Gastroesophageal sphincter (tissue), 3 donors: ENCODE data around the gene SPATA16.

Experiments
- EP300 ChIP-seq: sonication (generic); formaldehyde crosslinking; IDR thresholded peaks from one replicate; pipeline ENCODE4 v1.6.1; 2017; ENCODE audit warnings: antibody characterized with exemption, mild to moderate bottlenecking
- POLR2A ChIP-seq, 2 donors: fragments of 450-650 bp; IDR thresholded peaks; one replicate each; pipeline ENCODE4 v1.6.1; 2017; ENCODE audit warnings: antibody characterized with exemption in 2 of 2, mild to moderate bottlenecking in 2 of 2, moderate library complexity in 1 of 2
- POLR2AphosphoS5 ChIP-seq: sonication (generic); formaldehyde crosslinking; IDR thresholded peaks from one replicate; pipeline ENCODE4 v1.6.1; 2017; ENCODE audit warnings: antibody characterized with exemption
- TF ChIP-seq, protein P1 (sequence below), 4 experiments: fragments of 200-600 bp in 2 of 4; fragments of 450-650 bp in 2 of 4; sonication (generic) in 1 of 4; IDR thresholded peaks; one replicate each; pipeline ENCODE4 v1.5.1; 2017 to 2019; ENCODE audit warnings: antibody characterized with exemption in 4 of 4, mild to moderate bottlenecking in 2 of 4, moderate library complexity in 2 of 4

- TF ChIP-seq POLR2AphosphoS5: no peak
- TF ChIP-seq POLR2A (IDR thresholded peaks at IDR 0.05): no peak
- TF ChIP-seq, protein P1, sequence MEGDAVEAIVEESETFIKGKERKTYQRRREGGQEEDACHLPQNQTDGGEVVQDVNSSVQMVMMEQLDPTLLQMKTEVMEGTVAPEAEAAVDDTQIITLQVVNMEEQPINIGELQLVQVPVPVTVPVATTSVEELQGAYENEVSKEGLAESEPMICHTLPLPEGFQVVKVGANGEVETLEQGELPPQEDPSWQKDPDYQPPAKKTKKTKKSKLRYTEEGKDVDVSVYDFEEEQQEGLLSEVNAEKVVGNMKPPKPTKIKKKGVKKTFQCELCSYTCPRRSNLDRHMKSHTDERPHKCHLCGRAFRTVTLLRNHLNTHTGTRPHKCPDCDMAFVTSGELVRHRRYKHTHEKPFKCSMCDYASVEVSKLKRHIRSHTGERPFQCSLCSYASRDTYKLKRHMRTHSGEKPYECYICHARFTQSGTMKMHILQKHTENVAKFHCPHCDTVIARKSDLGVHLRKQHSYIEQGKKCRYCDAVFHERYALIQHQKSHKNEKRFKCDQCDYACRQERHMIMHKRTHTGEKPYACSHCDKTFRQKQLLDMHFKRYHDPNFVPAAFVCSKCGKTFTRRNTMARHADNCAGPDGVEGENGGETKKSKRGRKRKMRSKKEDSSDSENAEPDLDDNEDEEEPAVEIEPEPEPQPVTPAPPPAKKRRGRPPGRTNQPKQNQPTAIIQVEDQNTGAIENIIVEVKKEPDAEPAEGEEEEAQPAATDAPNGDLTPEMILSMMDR (IDR thresholded peaks at IDR 0.05): no peak
- TF ChIP-seq EP300: no peak
Observed at GRCh38 chr3:172892158-172892557, 248.9 kb downstream of the SPATA16 start.
